Peyer's patch (tissue), 4 donors: ENCODE data around the gene MAP4K1.

Source experiments
- POLR2A ChIP-seq, 2 donors: fragments of 450-650 bp; IDR thresholded peaks; one replicate each; pipeline ENCODE4 v1.5.1; 2017; ENCODE audit warnings: antibody characterized with exemption in 2 of 2, mild to moderate bottlenecking in 2 of 2, moderate library complexity in 2 of 2
- TF ChIP-seq, protein P1 (sequence below), 6 experiments: fragments of 450-650 bp in 4 of 6; fragments of 200-600 bp in 2 of 6; sonication (generic) in 1 of 6; IDR thresholded peaks; one replicate each; pipeline ENCODE4 v1.5.1; 2017 to 2019; ENCODE audit warnings: antibody characterized with exemption in 6 of 6, mild to moderate bottlenecking in 3 of 6, moderate library complexity in 1 of 6

DNA sequence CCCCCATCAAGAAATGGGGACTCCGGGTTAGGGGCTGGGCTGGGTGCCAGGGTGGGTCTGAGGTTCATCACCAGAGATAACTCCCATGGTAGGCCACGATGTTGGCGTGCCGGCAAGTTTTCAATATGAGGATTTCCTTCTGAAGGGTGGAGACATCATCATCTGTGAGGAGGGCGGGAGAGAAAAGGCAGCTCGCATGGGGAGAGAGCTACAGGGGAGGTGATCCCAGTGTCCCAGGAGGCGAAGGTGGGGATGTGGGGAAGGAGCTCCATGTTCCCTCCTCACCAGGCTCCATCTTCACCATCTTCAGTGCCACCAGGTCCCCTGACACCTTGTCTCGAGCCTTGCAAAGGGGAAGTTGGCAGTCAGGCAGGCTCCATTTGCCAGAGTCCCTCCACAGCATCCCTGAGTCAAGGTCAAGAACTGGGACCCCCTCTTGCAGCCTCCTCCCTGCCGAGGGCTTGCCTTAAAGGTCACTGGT is 430 bp downstream of the MAP4K1 start:
- TF ChIP-seq, protein P1, sequence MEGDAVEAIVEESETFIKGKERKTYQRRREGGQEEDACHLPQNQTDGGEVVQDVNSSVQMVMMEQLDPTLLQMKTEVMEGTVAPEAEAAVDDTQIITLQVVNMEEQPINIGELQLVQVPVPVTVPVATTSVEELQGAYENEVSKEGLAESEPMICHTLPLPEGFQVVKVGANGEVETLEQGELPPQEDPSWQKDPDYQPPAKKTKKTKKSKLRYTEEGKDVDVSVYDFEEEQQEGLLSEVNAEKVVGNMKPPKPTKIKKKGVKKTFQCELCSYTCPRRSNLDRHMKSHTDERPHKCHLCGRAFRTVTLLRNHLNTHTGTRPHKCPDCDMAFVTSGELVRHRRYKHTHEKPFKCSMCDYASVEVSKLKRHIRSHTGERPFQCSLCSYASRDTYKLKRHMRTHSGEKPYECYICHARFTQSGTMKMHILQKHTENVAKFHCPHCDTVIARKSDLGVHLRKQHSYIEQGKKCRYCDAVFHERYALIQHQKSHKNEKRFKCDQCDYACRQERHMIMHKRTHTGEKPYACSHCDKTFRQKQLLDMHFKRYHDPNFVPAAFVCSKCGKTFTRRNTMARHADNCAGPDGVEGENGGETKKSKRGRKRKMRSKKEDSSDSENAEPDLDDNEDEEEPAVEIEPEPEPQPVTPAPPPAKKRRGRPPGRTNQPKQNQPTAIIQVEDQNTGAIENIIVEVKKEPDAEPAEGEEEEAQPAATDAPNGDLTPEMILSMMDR (IDR thresholded peaks at IDR 0.05), result no peak
- TF ChIP-seq POLR2A (IDR thresholded peaks at IDR 0.05), result no peak
